ENCODE measurements around the gene ZNF483. TPM values are rescaled to one million over a fixed set of nuclear protein-coding genes. Genes with fewer than 3 reads are reported as not detected.

ZNF483 gene
- total and polyA plus RNA-seq, 2 of the 4 experiments (the other 2 are of a cell fraction): 0.10 to 0.90 TPM

- no peak overlapping the region for H2BK15ac ChIP-seq (ENCODE audit: low read depth, low read length)
- H2BK20ac ChIP-seq (ENCODE audit: low read depth, low read length): no peak overlapping the region
- no peak overlapping the region for H2BK120ac ChIP-seq (ENCODE audit: low read depth, low read length)
- H3K4me1 ChIP-seq (ENCODE audit: control insufficient read depth, insufficient read depth, low read length): peaks cover 2% of the 10 kb centered on the region; the same call in 1 of the 2 replicates
- H4K20me1 ChIP-seq (ENCODE audit: insufficient read depth, low read length): no peaks in the 10 kb centered on the region
- no peak overlapping the region for H4K8ac ChIP-seq (ENCODE audit: low read depth in 2 of 2, low read length in 2 of 2)
- in situ Hi-C loops (cut with MboI; ENCODE audit: low sequenced_read_pairs) (no loop called here), intact Hi-C loops (cut with micrococcal nuclease) (no loop called here), dilution Hi-C loops (cut with HindIII; ENCODE audit: low sequenced_read_pairs, unreplicated experiment) (no loop called here)
- no TSS peak for BruUV-seq (replicated peaks)
- no peak overlapping the region for H3K9ac ChIP-seq (ENCODE audit: low read depth, low read length)
- ChIA-PET POLR2A (ENCODE audit: unreplicated experiment) (no interaction called here), CTCF (interaction anchor here (0.7 kb wide), 1 partner anchor 1063 kb away, joined by 3 read pairs; no protein-coding TSS in a partner anchor)
- no peak overlapping the region for H4K5ac ChIP-seq (ENCODE audit: low read depth, low read length)
- no peak overlapping the region for H3K4me3 ChIP-seq (ENCODE audit: insufficient read depth, low read depth, low read length)
- no peaks in the 10 kb centered on the region for H3K9me3 ChIP-seq (ENCODE audit: control insufficient read depth, insufficient read depth, low read length)
- no peak overlapping the region for H3K4ac ChIP-seq (ENCODE audit: low read depth, low read length)
- H3K9me1 ChIP-seq (ENCODE audit: insufficient read depth, low read length): no peaks in the 10 kb centered on the region
- H2AFZ ChIP-seq (replicated peaks; ENCODE audit: low read length, poor library complexity): no peak overlapping the region
- H3K18ac ChIP-seq (ENCODE audit: low read depth, low read length): no peak overlapping the region
- no peaks in the 10 kb centered on the region for H3K79me1 ChIP-seq (ENCODE audit: low read depth in 1 of 2, low read length in 2 of 2)
- H2BK5ac ChIP-seq (ENCODE audit: low read depth, low read length, poor library complexity, severe bottlenecking): no peak overlapping the region
- no peaks in the 10 kb centered on the region for H3K36me3 ChIP-seq (ENCODE audit: control insufficient read depth, insufficient read depth, low read length)
- DNase-seq (no peak), ATAC-seq (ENCODE audit: low read depth) (no peak)
- 100% methylated on average over 1 of the region's 16 CpGs; no CpG with 5 or more reads in 1 of the 2 experiments for WGBS, 2 experiments (ENCODE audit: extremely low coverage in 2 of 2, insufficient read length in 1 of 2)
- H3K14ac ChIP-seq (replicated peaks; ENCODE audit: low read depth, low read length): no peak overlapping the region
- H3K27ac ChIP-seq (ENCODE audit: insufficient read depth, low read length): no peak overlapping the region
- no peaks in the 10 kb centered on the region; the same call in 1 of the 2 replicates for H3K27me3 ChIP-seq (ENCODE audit: control insufficient read depth, insufficient read depth, low read length)
- no peak overlapping the region for H3K56ac ChIP-seq (ENCODE audit: extremely low read depth, insufficient read depth, low read length)
- H3K4me2 ChIP-seq (ENCODE audit: low read depth, low read length): no peak overlapping the region
- H3K23ac ChIP-seq (ENCODE audit: low read depth, low read length): no peak overlapping the region
- TF ChIP-seq CHD1 (IDR thresholded peaks at IDR 0.05; ENCODE audit: low read depth, low read length) (no peak), BHLHE40 (IDR thresholded peaks at IDR 0.05; ENCODE audit: low read depth, low read length) (no peak), MAFK (IDR thresholded peaks at IDR 0.05; ENCODE audit: low read depth, low read length) (no peak), MXI1 (IDR thresholded peaks at IDR 0.05; ENCODE audit: borderline replicate concordance, low read depth, low read length) (no peak), FOS (IDR thresholded peaks at IDR 0.05; ENCODE audit: low read depth, low read length) (no peak), POLR2A (IDR thresholded peaks at IDR 0.05; ENCODE audit: low read depth, low read length) (no peak), CTCF (conservative IDR thresholded peaks at IDR 0.05; ENCODE audit: low read depth, low read length) (no peak), RAD21 (IDR thresholded peaks at IDR 0.05; ENCODE audit: low read length) (no peak), RCOR1 (IDR thresholded peaks at IDR 0.05; ENCODE audit: insufficient replicate concordance, low read length) (no peak), RFX5 (IDR thresholded peaks at IDR 0.05; ENCODE audit: low read depth, low read length) (no peak), SMC3 (IDR thresholded peaks at IDR 0.05; ENCODE audit: low read depth, low read length) (no peak), USF2 (IDR thresholded peaks at IDR 0.05; ENCODE audit: low read depth, low read length) (no peak), CEBPB (IDR thresholded peaks at IDR 0.05; ENCODE audit: low read depth, low read length) (no peak), NFE2L2 (IDR thresholded peaks at IDR 0.05; ENCODE audit: low read depth, low read length) (no peak), MAZ (IDR thresholded peaks at IDR 0.05; ENCODE audit: borderline replicate concordance, low read depth, low read length) (no peak)
- TF ChIP-seq, protein P1, sequence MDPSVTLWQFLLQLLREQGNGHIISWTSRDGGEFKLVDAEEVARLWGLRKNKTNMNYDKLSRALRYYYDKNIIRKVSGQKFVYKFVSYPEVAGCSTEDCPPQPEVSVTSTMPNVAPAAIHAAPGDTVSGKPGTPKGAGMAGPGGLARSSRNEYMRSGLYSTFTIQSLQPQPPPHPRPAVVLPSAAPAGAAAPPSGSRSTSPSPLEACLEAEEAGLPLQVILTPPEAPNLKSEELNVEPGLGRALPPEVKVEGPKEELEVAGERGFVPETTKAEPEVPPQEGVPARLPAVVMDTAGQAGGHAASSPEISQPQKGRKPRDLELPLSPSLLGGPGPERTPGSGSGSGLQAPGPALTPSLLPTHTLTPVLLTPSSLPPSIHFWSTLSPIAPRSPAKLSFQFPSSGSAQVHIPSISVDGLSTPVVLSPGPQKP (IDR thresholded peaks at IDR 0.05; ENCODE audit: borderline replicate concordance, low read depth, low read length): no peak
- H2AK9ac ChIP-seq (replicated peaks; ENCODE audit: low read depth, low read length, poor library complexity): no peak overlapping the region
- no peak overlapping the region for H4K91ac ChIP-seq (ENCODE audit: insufficient read depth, low read depth, low read length)
- no peak overlapping the region for H2AK5ac ChIP-seq (ENCODE audit: low read depth, low read length)
Observed at GRCh38 chr9:111501005-111501562, 23.9 kb upstream of the ZNF483 start.

Measured in IMR-90 (cell line).